DOHH2 (cell line): ENCODE data around the gene LRRC55.
"Not testable (repeated sequence)": the region's sequence is repeated elsewhere in the genome, so short reads cannot be mapped to it uniquely, and the experiment has no call there.

Source experiments
- H3F3A ChIP-seq: fragments of 200-600 bp; sonication (generic), shearing (Covaris generic); 2 replicates; pipeline ENCODE4 v1.6.0; 2016; ENCODE audit warnings: antibody characterized with exemption, mild to moderate bottlenecking; ENCODE audit not compliant: control insufficient read depth, insufficient read depth
- H3K27ac ChIP-seq: fragments of 200-600 bp; sonication (generic); 2 replicates; pipeline ENCODE4 v1.5.1; 2014; ENCODE audit warnings: low read depth, mild to moderate bottlenecking, low read length, moderate library complexity
- H3K27me3 ChIP-seq: fragments of 200-600 bp; sonication (generic); 2 replicates; pipeline ENCODE4 v1.6.1; 2014; ENCODE audit warnings: mild to moderate bottlenecking, low read length, mixed read lengths; ENCODE audit not compliant: control insufficient read depth
- H3K36me3 ChIP-seq: fragments of 200-600 bp; sonication (generic); 2 replicates; pipeline ENCODE4 v1.6.1; 2014; ENCODE audit warnings: mild to moderate bottlenecking, low read length, moderate library complexity, mixed read lengths; ENCODE audit not compliant: control insufficient read depth
- H3K4me1 ChIP-seq: fragments of 200-600 bp; sonication (generic); 2 replicates; pipeline ENCODE4 v1.6.1; 2014; ENCODE audit warnings: mild to moderate bottlenecking, low read length, mixed read lengths; ENCODE audit not compliant: control insufficient read depth
- H3K4me2 ChIP-seq: fragments of 200-600 bp; sonication (generic); 2 replicates; pipeline ENCODE4 v1.6.0; 2014; ENCODE audit warnings: mild to moderate bottlenecking, low read length, moderate library complexity
- H3K4me3 ChIP-seq: fragments of 200-600 bp; sonication (generic); 2 replicates; pipeline ENCODE4 v1.5.1; 2014; ENCODE audit warnings: mild to moderate bottlenecking, low read length, mixed read lengths
- H3K79me2 ChIP-seq: fragments of 200-600 bp; sonication (generic); 2 replicates; pipeline ENCODE4 v1.6.1; 2014; ENCODE audit warnings: mild to moderate bottlenecking, low read length, mixed read lengths; ENCODE audit not compliant: control insufficient read depth
- H3K9me2 ChIP-seq: fragments of 200-600 bp; sonication (generic); replicated peaks from 2 replicates; pipeline ENCODE4 v1.6.1; 2014; ENCODE audit warnings: mild to moderate bottlenecking, low read length, mixed read lengths; ENCODE audit not compliant: control insufficient read depth
- H3K9me3 ChIP-seq: fragments of 200-600 bp; sonication (generic); 2 replicates; pipeline ENCODE4 v1.6.1; 2014; ENCODE audit warnings: antibody characterized with exemption, low read length, mixed read lengths; ENCODE audit not compliant: control insufficient read depth, insufficient read depth
- H4K20me1 ChIP-seq: fragments of 200-600 bp; sonication (generic); 2 replicates; pipeline ENCODE4 v1.6.0; 2014; ENCODE audit warnings: low read depth, mild to moderate bottlenecking, antibody characterized with exemption, low read length, moderate library complexity; ENCODE audit not compliant: control insufficient read depth, insufficient read depth
- CTCF ChIP-seq: fragments of 200-600 bp; sonication (generic); IDR thresholded peaks from one replicate; pipeline ENCODE4 v1.5.1; 2014; ENCODE audit warnings: antibody characterized with exemption, mild to moderate bottlenecking, low read depth, low read length; ENCODE audit not compliant: poor library complexity, severe bottlenecking
- EZH2phosphoT487 ChIP-seq: fragments of 200-600 bp; sonication (generic); IDR thresholded peaks from 2 replicates; pipeline ENCODE4 v1.6.1; 2017; ENCODE audit warnings: borderline replicate concordance, mild to moderate bottlenecking, antibody characterized with exemption, low read length, moderate library complexity, mixed read lengths

The LRRC55 gene

GRCh38 chr11:57163160-57163868 is 18.4 kb upstream of the LRRC55 start:
- Histone ChIP-seq H3K79me2 (no peaks in the 10 kb centered on the region), H3K27me3 (no peaks in the 10 kb centered on the region), H4K20me1 (no peaks in the 10 kb centered on the region), H3K4me1 (no peaks in the 10 kb centered on the region), H3F3A (no peaks in the 10 kb centered on the region), H3K4me2 (no peak overlapping the region), H3K9me3 (no peaks in the 10 kb centered on the region), H3K9me2 (no peaks in the 10 kb centered on the region), H3K27ac (no peak overlapping the region), H3K36me3 (no peaks in the 10 kb centered on the region), H3K4me3 (no peak overlapping the region)
- TF ChIP-seq EZH2phosphoT487: no peak
- TF ChIP-seq CTCF: no peak

- Histone ChIP-seq H3K79me2 (no peaks in the 10 kb centered on the region), H3K4me2 (no peak overlapping the region), H3K27ac (no peak overlapping the region), H3K9me3 (no peaks in the 10 kb centered on the region), H3K36me3 (no peaks in the 10 kb centered on the region), H3K4me1 (no peaks in the 10 kb centered on the region), H3K9me2 (no peaks in the 10 kb centered on the region), H4K20me1 (no peaks in the 10 kb centered on the region), H3K27me3 (no peaks in the 10 kb centered on the region), H3K4me3 (no peak overlapping the region), H3F3A (no peaks in the 10 kb centered on the region)
- no peak for TF ChIP-seq EZH2phosphoT487
Measured at GRCh38 chr11:57164317-57164716, 17.4 kb upstream of the LRRC55 start.

DNA sequence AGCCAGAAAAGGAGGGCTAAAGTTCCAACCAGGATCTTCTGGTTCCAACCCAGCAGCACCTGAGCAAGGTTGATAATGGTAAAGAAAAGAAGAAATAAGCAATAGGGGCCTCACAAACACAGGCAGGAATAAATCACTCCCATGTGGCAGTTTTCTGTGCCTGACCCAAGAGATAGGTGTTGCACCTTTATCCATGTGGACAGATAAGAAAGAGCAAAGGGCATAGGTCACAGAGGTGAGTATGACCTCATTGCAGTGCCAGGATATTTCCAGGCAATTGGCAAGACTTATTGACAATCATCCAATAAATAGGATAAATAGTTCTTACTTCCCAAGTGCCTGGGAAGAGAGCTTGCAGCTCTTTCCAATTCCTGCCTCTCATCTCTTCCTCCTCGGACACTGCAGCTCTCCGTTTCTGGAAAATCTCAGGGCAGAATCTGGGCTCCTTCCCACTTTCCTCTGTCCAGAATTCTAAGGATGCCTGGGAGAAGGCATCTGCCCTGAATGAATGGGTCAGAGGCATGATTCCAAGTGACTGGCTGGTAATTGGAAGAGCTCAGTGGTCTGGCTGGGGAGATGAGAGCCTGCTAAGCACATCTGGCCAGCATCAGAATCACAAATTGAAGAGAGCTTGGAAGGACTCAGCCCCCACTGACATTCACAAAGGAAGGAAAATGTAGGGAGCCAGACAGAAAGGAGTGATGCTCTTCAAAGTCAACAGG is 14.5 kb upstream of the LRRC55 start:
- Histone ChIP-seq H3K9me2 (no peaks in the 10 kb centered on the region), H3F3A (no peaks in the 10 kb centered on the region), H3K79me2 (no peaks in the 10 kb centered on the region), H3K9me3 (no peaks in the 10 kb centered on the region), H3K27ac (no peak overlapping the region), H4K20me1 (no peaks in the 10 kb centered on the region), H3K4me2 (no peak overlapping the region), H3K4me1 (no peaks in the 10 kb centered on the region), H3K4me3 (no peak overlapping the region), H3K36me3 (no peaks in the 10 kb centered on the region), H3K27me3 (no peaks in the 10 kb centered on the region)
- TF ChIP-seq EZH2phosphoT487 (no peak), CTCF (no peak)

DNA sequence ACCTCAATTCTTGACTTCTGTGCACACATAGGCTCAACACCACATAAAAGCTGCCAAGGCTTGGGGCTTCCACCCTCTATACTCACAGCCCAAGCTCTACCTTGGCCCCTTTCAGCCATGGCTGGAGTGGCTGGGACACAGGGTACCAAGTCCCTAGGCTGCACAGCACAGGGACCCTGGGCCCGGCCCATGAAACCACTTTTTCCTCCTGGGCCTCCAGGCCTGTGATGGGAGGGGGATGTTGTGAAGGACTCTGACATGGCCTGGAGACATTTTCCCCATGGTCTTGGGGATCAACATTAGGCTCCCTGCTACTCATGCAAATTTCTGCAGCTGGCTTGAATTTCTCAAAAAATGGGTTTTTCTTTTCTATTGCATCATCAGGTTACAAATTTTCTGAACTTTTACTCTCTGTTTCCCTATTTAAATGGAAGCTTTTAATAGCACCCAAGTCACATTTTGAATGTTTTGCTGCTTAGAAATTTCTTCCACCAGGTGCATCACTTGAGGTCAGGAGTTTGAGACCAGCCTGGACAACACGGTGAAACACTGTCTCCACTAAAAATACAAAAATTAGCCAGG is 11.9 kb upstream of the LRRC55 start:
- not testable (repeated sequence) for H3K9me3 ChIP-seq, H3K4me3 ChIP-seq, H3K4me2 ChIP-seq, H3K27ac ChIP-seq, H4K20me1 ChIP-seq, H3K27me3 ChIP-seq, H3K4me1 ChIP-seq, H3K9me2 ChIP-seq, H3K36me3 ChIP-seq, H3K79me2 ChIP-seq, H3F3A ChIP-seq
